ENCODE measurements around the gene BTBD2.

Gene BTBD2

GRCh38 chr19:1986357-1987162 lies 29.0 kb downstream of the BTBD2 start:
- Histone ChIP-seq H3K9ac (ENCODE audit: low read depth, low read length, poor library complexity, severe bottlenecking) (no peak overlapping the region), H3F3A (ENCODE audit: low read depth) (no peaks in the 10 kb centered on the region), H3K9me3 (ENCODE audit: insufficient read depth, low read depth, low read length) (no peaks in the 10 kb centered on the region), H3K4me2 (ENCODE audit: low read depth, low read length, poor library complexity, severe bottlenecking) (no peak overlapping the region), H4K20me1 (ENCODE audit: insufficient read depth, low read length, poor library complexity, severe bottlenecking) (no peaks in the 10 kb centered on the region), H2AFZ (ENCODE audit: low read length) (no peak overlapping the region), H3K79me2 (ENCODE audit: insufficient read depth, low read length) (no peaks in the 10 kb centered on the region), H3K4me1 (ENCODE audit: insufficient read depth, low read length, poor library complexity, severe bottlenecking) (no peaks in the 10 kb centered on the region), H3K4me3 (ENCODE audit: low read length, poor library complexity, severe bottlenecking) (no peak overlapping the region), H3K9me2 (replicated peaks; ENCODE audit: low read depth, low read length) (no peaks in the 10 kb centered on the region), H3K36me3 (ENCODE audit: insufficient read depth, low read length) (peaks cover 72% of the 10 kb centered on the region; the same call in 1 of the 2 replicates), H3K27me3 (ENCODE audit: insufficient read depth, low read length, poor library complexity, severe bottlenecking) (no peaks in the 10 kb centered on the region)
- TF ChIP-seq CTCF (conservative IDR thresholded peaks at IDR 0.05; ENCODE audit: low read length) (no peak), EZH2phosphoT487 (IDR thresholded peaks at IDR 0.05; ENCODE audit: borderline replicate concordance) (no peak)

- Histone ChIP-seq H3K79me2 (ENCODE audit: insufficient read depth, low read length) (no peaks in the 10 kb centered on the region), H3K4me2 (ENCODE audit: low read depth, low read length, poor library complexity, severe bottlenecking) (no peak overlapping the region), H3K4me3 (ENCODE audit: low read length, poor library complexity, severe bottlenecking) (no peak overlapping the region), H3K9ac (ENCODE audit: low read depth, low read length, poor library complexity, severe bottlenecking) (no peak overlapping the region), H4K20me1 (ENCODE audit: insufficient read depth, low read length, poor library complexity, severe bottlenecking) (no peaks in the 10 kb centered on the region), H3F3A (ENCODE audit: low read depth) (no peaks in the 10 kb centered on the region), H3K9me3 (ENCODE audit: insufficient read depth, low read depth, low read length) (no peaks in the 10 kb centered on the region), H2AFZ (ENCODE audit: low read length) (no peak overlapping the region), H3K9me2 (replicated peaks; ENCODE audit: low read depth, low read length) (no peaks in the 10 kb centered on the region), H3K4me1 (ENCODE audit: insufficient read depth, low read length, poor library complexity, severe bottlenecking) (no peaks in the 10 kb centered on the region), H3K36me3 (ENCODE audit: insufficient read depth, low read length) (peaks cover 72% of the 10 kb centered on the region; the same call in 1 of the 2 replicates), H3K27me3 (ENCODE audit: insufficient read depth, low read length, poor library complexity, severe bottlenecking) (no peaks in the 10 kb centered on the region)
- TF ChIP-seq CTCF (conservative IDR thresholded peaks at IDR 0.05; ENCODE audit: low read length), result no peak
- no peak for TF ChIP-seq EZH2phosphoT487 (IDR thresholded peaks at IDR 0.05; ENCODE audit: borderline replicate concordance)
Observed at GRCh38 chr19:1985588-1986356, 29.7 kb downstream of the BTBD2 start.

DNA sequence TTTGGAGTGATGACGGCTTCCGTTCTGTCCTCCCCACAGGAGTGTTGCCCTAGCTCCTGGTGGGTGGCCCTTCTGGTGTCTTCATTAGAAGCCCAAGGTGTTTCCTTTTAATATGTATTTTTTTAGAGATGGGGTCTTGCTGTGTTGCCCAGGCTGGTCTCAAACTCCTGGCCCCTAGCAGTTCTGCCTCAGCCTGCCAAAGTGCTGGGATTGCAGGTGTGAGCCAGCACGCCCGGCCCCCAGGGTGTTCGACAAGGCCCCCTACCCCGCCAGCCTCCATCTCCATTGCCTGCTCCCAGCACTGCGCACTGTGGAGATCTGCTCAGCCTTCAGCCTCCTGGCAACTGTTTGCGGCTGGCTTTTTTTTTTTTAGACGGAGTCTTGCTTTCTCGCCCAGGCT lies 31.2 kb downstream of the BTBD2 start:
- H3K4me2 ChIP-seq (ENCODE audit: low read depth, low read length, poor library complexity, severe bottlenecking), result no peak overlapping the region
- H3K79me2 ChIP-seq (ENCODE audit: insufficient read depth, low read length), result no peaks in the 10 kb centered on the region
- H3K4me1 ChIP-seq (ENCODE audit: insufficient read depth, low read length, poor library complexity, severe bottlenecking), result no peaks in the 10 kb centered on the region
- H3K9me3 ChIP-seq (ENCODE audit: insufficient read depth, low read depth, low read length), result no peaks in the 10 kb centered on the region
- H3K36me3 ChIP-seq (ENCODE audit: insufficient read depth, low read length), result peaks cover 72% of the 10 kb centered on the region; the same call in 1 of the 2 replicates
- no peak overlapping the region for H2AFZ ChIP-seq (ENCODE audit: low read length)
- H3K4me3 ChIP-seq (ENCODE audit: low read length, poor library complexity, severe bottlenecking), result no peak overlapping the region
- no peaks in the 10 kb centered on the region for H3K9me2 ChIP-seq (replicated peaks; ENCODE audit: low read depth, low read length)
- H3F3A ChIP-seq (ENCODE audit: low read depth), result no peaks in the 10 kb centered on the region
- no peaks in the 10 kb centered on the region for H3K27me3 ChIP-seq (ENCODE audit: insufficient read depth, low read length, poor library complexity, severe bottlenecking)
- no peak for TF ChIP-seq CTCF (conservative IDR thresholded peaks at IDR 0.05; ENCODE audit: low read length)
- TF ChIP-seq EZH2phosphoT487 (IDR thresholded peaks at IDR 0.05; ENCODE audit: borderline replicate concordance), result no peak
- no peak overlapping the region for H3K9ac ChIP-seq (ENCODE audit: low read depth, low read length, poor library complexity, severe bottlenecking)
- no peaks in the 10 kb centered on the region for H4K20me1 ChIP-seq (ENCODE audit: insufficient read depth, low read length, poor library complexity, severe bottlenecking)

Measured in Loucy (cell line).